ENCODE results near the gene CAPN5. TPM values are rescaled to one million over a fixed set of nuclear protein-coding genes. Genes with fewer than 3 reads are reported as not detected.

CAPN5 gene
- total RNA-seq, 1 donor from 2014 or later = 7.4 TPM

DNA sequence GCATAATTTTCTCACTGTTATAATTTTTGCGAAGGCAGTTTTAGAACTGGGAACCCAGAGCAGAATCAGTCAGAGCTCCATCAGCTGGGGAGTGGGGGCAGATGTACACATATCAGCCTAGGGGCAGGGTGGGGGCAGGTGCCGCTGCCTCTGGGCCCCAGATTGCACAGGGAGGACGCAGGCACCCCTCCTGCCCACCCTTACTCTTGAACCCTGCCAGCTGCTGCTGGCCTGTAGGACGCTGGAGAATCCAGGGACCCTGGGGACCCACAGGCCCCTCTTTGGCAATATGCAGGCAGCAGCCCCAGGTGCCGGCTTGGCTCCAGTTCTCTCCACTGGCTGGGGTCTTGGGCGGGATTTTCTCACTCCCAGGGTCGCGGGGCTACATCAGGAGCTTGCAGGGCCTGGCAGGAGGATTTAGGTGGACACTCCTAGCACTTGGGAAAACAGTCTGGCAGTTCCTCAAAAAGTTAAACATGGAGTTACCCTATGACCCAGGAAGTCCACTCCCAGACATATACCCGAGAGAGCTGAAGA lies 8.8 kb upstream of the CAPN5 start:
- Histone ChIP-seq H3K36me3 (no peaks in the 10 kb centered on the region), H3K4me1 (no peaks in the 10 kb centered on the region), H3K27me3 (no peaks in the 10 kb centered on the region), H3K27ac (no peak overlapping the region), H3K79me2 (ENCODE audit: low read depth) (no peaks in the 10 kb centered on the region), H2AFZ (replicated peaks) (no peak overlapping the region), H3F3A (ENCODE audit: low read depth) (no peaks in the 10 kb centered on the region), H3K9ac (no peak overlapping the region), H3K9me3 (ENCODE audit: low read depth) (no peaks in the 10 kb centered on the region), H3K4me2 (no peak overlapping the region), H4K20me1 (ENCODE audit: low read depth) (no peaks in the 10 kb centered on the region), H3K4me3 (no peak overlapping the region)
- Mint-ChIP-seq H3K27ac (no peak overlapping the region), H3K9me3 (peaks cover 15% of the 10 kb centered on the region), H3K4me1 (peaks cover 5% of the 10 kb centered on the region), H3K27me3 (ENCODE audit: insufficient read depth, low read depth) (peaks cover 3% of the 10 kb centered on the region), H3K4me3 (no peak overlapping the region), H3K36me3 (peaks cover 2% of the 10 kb centered on the region)
- no peak for DNase-seq (ENCODE audit: low spot score)
- TF ChIP-seq, protein P1, sequence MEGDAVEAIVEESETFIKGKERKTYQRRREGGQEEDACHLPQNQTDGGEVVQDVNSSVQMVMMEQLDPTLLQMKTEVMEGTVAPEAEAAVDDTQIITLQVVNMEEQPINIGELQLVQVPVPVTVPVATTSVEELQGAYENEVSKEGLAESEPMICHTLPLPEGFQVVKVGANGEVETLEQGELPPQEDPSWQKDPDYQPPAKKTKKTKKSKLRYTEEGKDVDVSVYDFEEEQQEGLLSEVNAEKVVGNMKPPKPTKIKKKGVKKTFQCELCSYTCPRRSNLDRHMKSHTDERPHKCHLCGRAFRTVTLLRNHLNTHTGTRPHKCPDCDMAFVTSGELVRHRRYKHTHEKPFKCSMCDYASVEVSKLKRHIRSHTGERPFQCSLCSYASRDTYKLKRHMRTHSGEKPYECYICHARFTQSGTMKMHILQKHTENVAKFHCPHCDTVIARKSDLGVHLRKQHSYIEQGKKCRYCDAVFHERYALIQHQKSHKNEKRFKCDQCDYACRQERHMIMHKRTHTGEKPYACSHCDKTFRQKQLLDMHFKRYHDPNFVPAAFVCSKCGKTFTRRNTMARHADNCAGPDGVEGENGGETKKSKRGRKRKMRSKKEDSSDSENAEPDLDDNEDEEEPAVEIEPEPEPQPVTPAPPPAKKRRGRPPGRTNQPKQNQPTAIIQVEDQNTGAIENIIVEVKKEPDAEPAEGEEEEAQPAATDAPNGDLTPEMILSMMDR (IDR thresholded peaks at IDR 0.05) = no peak
- TF ChIP-seq EZH2 (IDR thresholded peaks at IDR 0.05) (no peak), EZH2phosphoT487 (IDR thresholded peaks at IDR 0.05) (no peak)

DNA sequence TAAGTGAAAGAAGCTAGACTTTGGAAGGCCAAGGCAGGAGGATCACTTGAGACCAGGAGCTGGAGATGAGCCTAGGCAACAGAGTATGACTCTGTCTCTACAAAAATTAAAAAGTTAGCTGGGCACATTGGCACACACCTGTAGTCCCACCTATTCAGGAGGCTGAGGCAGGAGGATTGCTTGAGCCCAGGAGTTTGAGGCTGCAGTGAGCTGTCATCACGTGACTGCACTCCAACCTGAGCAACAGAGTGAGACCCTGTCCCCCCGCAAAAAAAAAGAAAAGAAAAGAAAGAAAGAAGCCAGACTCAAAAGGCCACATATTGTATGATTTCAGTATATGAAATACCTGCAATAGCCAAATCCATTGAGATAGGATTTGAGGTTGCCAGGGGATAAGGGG lies 7.9 kb upstream of the CAPN5 start:
- Histone ChIP-seq H2AFZ (replicated peaks) (no peak overlapping the region), H3F3A (ENCODE audit: low read depth) (no peaks in the 10 kb centered on the region), H3K9ac (no peak overlapping the region), H3K4me2 (no peak overlapping the region), H4K20me1 (ENCODE audit: low read depth) (no peaks in the 10 kb centered on the region), H3K27ac (no peak overlapping the region), H3K36me3 (no peaks in the 10 kb centered on the region), H3K9me3 (ENCODE audit: low read depth) (no peaks in the 10 kb centered on the region), H3K27me3 (no peaks in the 10 kb centered on the region), H3K4me1 (no peaks in the 10 kb centered on the region), H3K4me3 (no peak overlapping the region), H3K79me2 (ENCODE audit: low read depth) (no peaks in the 10 kb centered on the region)
- H3K9me3 Mint-ChIP-seq = peaks cover 15% of the 10 kb centered on the region
- peaks cover 3% of the 10 kb centered on the region for H3K27me3 Mint-ChIP-seq (ENCODE audit: insufficient read depth, low read depth)
- H3K36me3 Mint-ChIP-seq = peaks cover 2% of the 10 kb centered on the region
- TF ChIP-seq EZH2 (IDR thresholded peaks at IDR 0.05) (no peak), EZH2phosphoT487 (IDR thresholded peaks at IDR 0.05) (no peak)
- TF ChIP-seq, protein P1 (IDR thresholded peaks at IDR 0.05) = no peak
- no peak overlapping the region for H3K27ac Mint-ChIP-seq
- H3K4me1 Mint-ChIP-seq = peaks cover 5% of the 10 kb centered on the region
- no peak overlapping the region for H3K4me3 Mint-ChIP-seq
- DNase-seq (ENCODE audit: low spot score) = no peak

DNA sequence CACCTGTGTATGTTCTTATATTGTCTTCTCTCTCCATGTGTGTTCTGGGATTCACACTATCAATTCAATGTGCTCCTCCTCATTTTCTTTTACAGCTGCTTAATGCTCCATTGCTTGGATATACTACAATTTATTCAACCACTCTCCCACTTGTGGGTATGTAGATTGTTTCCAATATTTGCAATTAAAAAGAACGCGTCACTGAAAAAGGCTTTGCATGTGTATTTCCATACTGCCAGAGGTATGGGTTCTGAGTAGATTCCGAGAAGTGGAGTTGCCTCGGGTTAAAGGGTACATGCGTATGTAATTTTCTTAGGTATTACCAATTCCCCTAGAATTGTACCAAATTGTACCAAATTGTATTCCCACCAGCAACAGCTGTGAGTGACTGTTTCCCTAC lies 7.0 kb upstream of the CAPN5 start:
- peaks cover 6% of the 10 kb centered on the region for H3K27me3 Mint-ChIP-seq (ENCODE audit: insufficient read depth, low read depth)
- H3K9ac ChIP-seq = no peak overlapping the region

More for the DNA sequence above, 7.0 kb upstream of the CAPN5 start:
- Histone ChIP-seq H3K9me3 (ENCODE audit: low read depth) (no peaks in the 10 kb centered on the region), H3F3A (ENCODE audit: low read depth) (no peaks in the 10 kb centered on the region), H3K4me2 (no peak overlapping the region), H4K20me1 (ENCODE audit: low read depth) (no peaks in the 10 kb centered on the region), H2AFZ (replicated peaks) (no peak overlapping the region), H3K79me2 (ENCODE audit: low read depth) (no peaks in the 10 kb centered on the region), H3K36me3 (no peaks in the 10 kb centered on the region), H3K27ac (no peak overlapping the region), H3K27me3 (peaks cover under 1% of the 10 kb centered on the region), H3K4me3 (no peak overlapping the region), H3K4me1 (no peaks in the 10 kb centered on the region)
- Mint-ChIP-seq H3K27ac (no peak overlapping the region), H3K4me1 (peaks cover 2% of the 10 kb centered on the region), H3K9me3 (peaks cover 15% of the 10 kb centered on the region), H3K36me3 (peaks cover 2% of the 10 kb centered on the region), H3K4me3 (no peak overlapping the region)
- DNase-seq (ENCODE audit: low spot score) = no peak
- TF ChIP-seq, protein P1 (IDR thresholded peaks at IDR 0.05) = no peak
- no peak for TF ChIP-seq EZH2phosphoT487 (IDR thresholded peaks at IDR 0.05)
- TF ChIP-seq EZH2 (IDR thresholded peaks at IDR 0.05) = no peak

All from neural progenitor cell (in vitro differentiated cells).